A549 (cell line): ENCODE results near the gene ABCB8.

Source experiments
- CHD2 ChIP-seq: fragments of 150-350 bp; IDR thresholded peaks from 2 replicates; pipeline ENCODE4 v1.6.1; 2014; ENCODE audit warnings: low read length; ENCODE audit not compliant: partially characterized antibody
- CTCF ChIP-seq: fragments of >200 bp; sonication (Bioruptor Twin); formaldehyde crosslinking; IDR thresholded peaks from 3 replicates; pipeline ENCODE4 v1.5.1; 2016
- HDAC2 ChIP-seq: fragments of 200-600 bp; sonication (generic); IDR thresholded peaks from 2 replicates; pipeline ENCODE4 v1.6.1; 2016
- MAX ChIP-seq: IDR thresholded peaks from 2 replicates; pipeline ENCODE4 v1.6.1; 2012
- ZC3H11A ChIP-seq: fragments of 450-650 bp; IDR thresholded peaks from 2 replicates; pipeline ENCODE4 v1.6.1; 2014; ENCODE audit warnings: antibody characterized with exemption, mild to moderate bottlenecking

- TF ChIP-seq CHD2 (no peak), HDAC2 (no peak), ZC3H11A (no peak), MAX (no peak), CTCF (no peak)
Observed at GRCh38 chr7:151048911-151049463, 20.7 kb downstream of the ABCB8 start.
